ENCODE results near the gene ORAI3.
A peak's percentile ranks its signal among the peaks of the same experiment; 100 is the strongest.

The ORAI3 gene

GRCh38 chr16:30948667-30949649, at the start of gene ORAI3:
TSS of gene ORAI3 (plus strand) at chr16:30949068. CDS start at chr16:30949290, 222 bp downstream.
- DNase-seq (ENCODE audit: low spot score), result no peak

GRCh38 chr16:30899794-30900193, 49.1 kb upstream of the ORAI3 start:
- DNase-seq (ENCODE audit: low spot score), result no peak

- no peak for DNase-seq (ENCODE audit: low spot score)
These were observed 48.3 kb upstream of the ORAI3 start for GRCh38 chr16:30900588-30900987.

- no peak for DNase-seq (ENCODE audit: low spot score)
These were observed 47.5 kb upstream of the ORAI3 start for GRCh38 chr16:30901201-30902028.

GRCh38 chr16:30902029-30902972, 46.6 kb upstream of the ORAI3 start:
- peak; percentile 83 for DNase-seq (ENCODE audit: low spot score)

GRCh38 chr16:30903002-30903401, 45.9 kb upstream of the ORAI3 start:
- DNase-seq (ENCODE audit: low spot score), result no peak

DNA sequence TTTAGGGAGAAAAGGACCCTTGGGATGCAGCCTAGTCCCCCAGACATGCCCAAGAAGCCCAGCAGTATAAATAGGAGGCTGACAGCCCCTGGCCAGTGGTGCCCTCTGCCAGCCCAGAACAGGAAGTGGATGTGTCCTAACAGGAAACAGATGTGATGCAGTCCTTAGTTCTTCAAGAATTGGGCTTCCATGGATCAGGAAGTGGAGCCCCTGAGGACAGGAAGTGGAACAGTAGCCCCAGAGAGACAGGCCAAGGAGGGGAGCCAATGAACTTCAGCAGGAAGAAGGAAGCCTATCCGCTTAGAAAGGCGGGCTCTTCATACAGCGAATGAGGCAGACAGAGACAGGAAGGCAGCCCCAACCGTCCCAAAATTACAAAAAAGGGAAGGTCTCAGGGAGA, 45.3 kb upstream of the ORAI3 start:
- DNase-seq (ENCODE audit: low spot score), result no peak

DNA sequence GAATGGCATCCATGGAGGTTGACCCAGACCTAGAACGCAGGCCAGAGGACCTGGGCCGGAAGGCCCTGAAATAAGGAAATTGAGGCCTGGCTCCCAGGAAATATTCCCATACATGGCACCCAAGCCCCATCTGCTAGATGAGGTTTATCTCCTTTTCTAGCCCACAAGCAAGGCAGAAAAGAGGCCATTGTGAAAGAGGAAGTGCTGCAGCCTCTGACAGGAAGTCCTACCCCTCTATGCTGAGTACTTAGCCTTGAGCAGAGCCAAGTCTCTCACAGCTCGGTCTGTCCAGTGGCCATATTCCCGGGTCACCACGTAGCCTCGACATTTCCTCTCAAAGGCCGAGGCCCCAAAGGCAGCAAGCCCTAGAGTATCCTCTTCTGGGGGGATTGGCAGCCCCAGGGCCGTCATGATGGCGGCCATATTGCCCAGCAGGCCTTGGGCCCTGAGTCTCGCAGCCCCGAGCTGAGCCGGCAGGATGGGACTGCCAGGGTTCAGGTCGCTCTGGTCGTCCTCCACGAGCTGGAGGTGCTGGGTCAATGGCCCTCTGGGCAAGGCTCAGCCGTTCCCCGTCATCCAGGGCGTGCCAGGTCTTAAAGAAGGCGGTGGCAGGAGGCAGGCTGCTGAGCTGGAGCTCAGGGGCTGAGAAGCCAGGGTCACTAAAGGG, 44.6 kb upstream of the ORAI3 start:
- no peak for DNase-seq (ENCODE audit: low spot score)

GRCh38 chr16:30907064-30907463, 41.8 kb upstream of the ORAI3 start:
- DNase-seq (ENCODE audit: low spot score), result no peak

DNA sequence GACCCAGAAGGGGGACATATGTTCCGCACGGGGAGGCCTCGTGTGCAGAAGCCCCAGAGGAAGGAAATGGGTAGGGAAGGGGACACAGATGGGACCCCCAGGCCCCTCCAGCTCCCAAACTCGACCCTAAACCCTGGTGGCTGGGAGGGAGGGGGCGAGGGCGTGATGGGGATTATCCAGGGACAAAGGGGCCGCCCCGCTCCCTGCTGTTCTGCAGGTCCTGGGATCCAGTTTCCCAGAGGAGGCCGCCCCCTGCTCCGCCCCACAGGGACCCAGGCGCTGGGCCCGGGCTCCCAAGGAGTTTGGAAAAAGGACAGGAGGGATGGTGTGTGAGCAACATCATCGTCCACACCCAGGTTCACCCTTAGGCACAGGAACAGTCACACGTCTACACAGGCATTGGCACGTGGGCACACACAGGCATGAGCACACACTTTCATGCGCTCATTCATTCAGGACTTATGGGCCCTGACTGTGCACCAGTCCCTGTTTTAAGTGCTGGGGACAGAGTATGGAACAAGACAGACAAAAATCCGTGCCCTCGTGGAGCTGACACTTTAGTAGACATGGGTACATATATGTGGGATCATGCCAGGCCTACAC, 38.3 kb upstream of the ORAI3 start:
- no peak for DNase-seq (ENCODE audit: low spot score)

GRCh38 chr16:30912794-30913412, 36.0 kb upstream of the ORAI3 start:
- no peak for DNase-seq (ENCODE audit: low spot score)

- DNase-seq (ENCODE audit: low spot score), result no peak
These were observed 34.0 kb upstream of the ORAI3 start for GRCh38 chr16:30914830-30915229.

DNA sequence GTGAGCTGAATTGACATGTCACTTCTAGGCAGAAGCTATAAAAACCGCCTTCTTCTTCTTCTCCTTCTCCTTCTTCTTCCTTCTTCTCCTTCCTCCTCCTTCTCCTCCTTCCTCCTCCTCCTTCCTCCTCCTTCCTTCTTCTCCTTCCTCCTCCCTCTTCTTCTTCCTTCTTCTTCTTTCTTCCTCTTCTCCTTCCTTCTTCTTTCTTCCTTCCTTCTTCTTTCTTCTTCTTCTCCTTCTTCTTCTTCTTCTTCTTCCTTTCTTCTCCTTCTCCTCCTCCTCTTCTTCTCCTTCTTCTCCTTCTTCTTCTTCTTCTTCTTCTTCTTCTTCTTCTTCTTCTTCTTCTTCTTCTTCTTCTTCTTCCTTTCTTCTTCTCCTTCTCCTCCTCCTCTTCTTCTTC, 30.3 kb upstream of the ORAI3 start:
- DNase-seq (ENCODE audit: low spot score), result no peak

GRCh38 chr16:30920891-30921290, 28.0 kb upstream of the ORAI3 start:
- DNase-seq (ENCODE audit: low spot score), result no peak

DNA sequence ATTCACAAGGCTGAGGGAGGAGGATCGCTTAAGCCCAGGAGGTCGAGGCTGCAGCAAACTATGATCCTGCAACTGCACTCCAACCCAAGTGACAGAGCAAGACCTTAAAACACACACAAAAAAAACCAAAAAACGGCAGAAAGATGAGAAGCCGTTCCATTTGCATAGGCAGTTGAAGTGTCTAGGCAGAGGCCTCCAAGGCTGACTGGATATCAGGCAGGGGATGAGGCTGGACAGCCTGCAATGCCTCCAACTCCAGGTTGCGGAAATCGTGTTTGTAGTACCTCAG, 27.5 kb upstream of the ORAI3 start:
- DNase-seq (ENCODE audit: low spot score), result no peak

GRCh38 chr16:30921748-30922419, 27.0 kb upstream of the ORAI3 start:
- DNase-seq (ENCODE audit: low spot score), result peak; percentile 72

DNA sequence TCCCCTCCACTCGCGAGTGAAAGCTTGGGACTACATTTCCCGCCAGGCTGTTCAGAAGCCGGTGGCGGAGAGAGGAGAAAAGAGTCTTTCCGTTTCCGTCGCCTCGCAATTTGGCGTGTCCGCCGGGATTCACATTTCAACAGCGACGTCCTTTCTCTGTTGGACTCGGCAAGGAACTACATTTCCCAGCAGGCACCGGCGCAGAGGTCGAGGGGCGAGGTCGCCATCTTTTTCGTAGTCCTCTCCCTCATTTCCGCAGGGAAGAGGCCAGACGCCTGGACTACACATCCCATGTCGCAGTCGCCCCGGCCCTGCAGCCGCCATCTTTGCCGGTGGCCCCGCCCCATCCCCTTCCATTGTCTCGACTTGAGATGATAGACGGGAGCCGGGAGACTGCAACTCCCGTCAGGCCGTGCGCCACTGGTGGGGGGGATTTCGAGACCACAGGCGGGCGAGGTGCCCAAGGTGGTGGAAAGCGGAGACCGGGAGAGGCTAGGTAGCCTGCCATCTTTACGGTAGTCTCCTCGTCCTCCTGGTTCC, 26.4 kb upstream of the ORAI3 start:
- peak; percentile 91 for DNase-seq (ENCODE audit: low spot score)

DNA sequence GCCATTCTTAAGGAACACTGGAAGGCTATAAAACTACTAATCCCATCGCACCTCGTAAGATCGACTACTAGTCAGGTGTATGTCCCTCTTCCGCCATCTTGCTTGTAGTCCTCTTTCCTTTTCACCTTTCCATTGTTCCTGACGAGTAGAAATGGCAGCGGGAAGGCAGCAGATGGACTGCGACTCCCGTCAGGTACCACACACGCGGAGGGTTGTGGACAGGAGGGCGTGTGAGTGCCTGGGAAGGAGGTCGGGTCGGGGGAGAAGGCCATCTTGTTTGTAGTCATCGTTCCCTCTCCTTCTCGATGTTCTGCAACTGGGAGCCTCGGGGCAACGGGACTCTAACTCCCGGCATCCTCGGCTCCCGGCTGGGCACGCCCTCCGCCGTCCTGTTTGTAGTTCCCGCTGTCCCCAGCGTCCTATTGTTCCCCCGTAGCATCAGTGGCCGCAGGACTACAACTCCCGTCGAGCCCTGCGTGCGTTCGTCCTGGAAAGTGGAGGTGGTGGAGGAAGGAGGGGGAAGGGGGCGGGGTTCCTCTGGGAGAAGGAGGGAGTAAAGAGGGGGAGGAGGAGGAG, 25.8 kb upstream of the ORAI3 start:
- DNase-seq (ENCODE audit: low spot score), result peak; percentile 95

- DNase-seq (ENCODE audit: low spot score), result peak; percentile 33
These were observed 25.3 kb upstream of the ORAI3 start, which contains the start of gene FBXL19 for GRCh38 chr16:30923554-30924075. TSS of gene FBXL19 (plus strand) at chr16:30923572. CDS start at chr16:30925755, 2,183 bp downstream.
